Progenitor cell of endocrine pancreas (in vitro differentiated cells): ENCODE measurements around the gene ZFHX3. TPM values are rescaled to one million over a fixed set of nuclear protein-coding genes. Genes with fewer than 3 reads are reported as not detected.
A peak's percentile ranks its signal among the peaks of the same experiment; 100 is the strongest.

Experiments used
- DNase-seq: peaks from one replicate; pipeline ENCODE4 v3.0.0; 2021; ENCODE audit warnings: low spot score; ENCODE audit not compliant: unreplicated experiment
- H3K27ac Mint-ChIP-seq: 2 replicates; pipeline ENCODE4 v1.8.0; 2021; ENCODE audit warnings: mild to moderate bottlenecking, moderate library complexity, mixed read lengths
- H3K27me3 Mint-ChIP-seq: 2 replicates; pipeline ENCODE4 v1.8.0; 2021; ENCODE audit warnings: mixed read lengths
- H3K36me3 Mint-ChIP-seq: 2 replicates; pipeline ENCODE4 v1.8.0; 2022; ENCODE audit warnings: mixed read lengths; ENCODE audit not compliant: insufficient read depth
- H3K4me1 Mint-ChIP-seq: 2 replicates; pipeline ENCODE4 v1.8.0; 2021; ENCODE audit warnings: low read depth, mixed read lengths
- H3K4me3 Mint-ChIP-seq: 2 replicates; pipeline ENCODE4 v1.8.0; 2021; ENCODE audit warnings: low read depth, mild to moderate bottlenecking, moderate library complexity, mixed read lengths
- H3K9me3 Mint-ChIP-seq: 2 replicates; pipeline ENCODE4 v1.8.0; 2021; ENCODE audit warnings: low read depth, mixed read lengths
- total RNA-seq: library from RNA; stranded (reverse); gene quantifications from 2 replicates; pipeline ENCODE4 v1.2.1, GENCODE V29; 2021
- TF ChIP-seq, protein P1 (sequence below): fragments of 200-600 bp; sonication (generic); IDR thresholded peaks from one replicate; pipeline ENCODE4 v1.5.0; 2021; ENCODE audit warnings: antibody characterized with exemption, mild to moderate bottlenecking; ENCODE audit not compliant: unreplicated experiment

ZFHX3 gene
- total RNA-seq, 1 donor from 2014 or later: 54.0 TPM

DNA sequence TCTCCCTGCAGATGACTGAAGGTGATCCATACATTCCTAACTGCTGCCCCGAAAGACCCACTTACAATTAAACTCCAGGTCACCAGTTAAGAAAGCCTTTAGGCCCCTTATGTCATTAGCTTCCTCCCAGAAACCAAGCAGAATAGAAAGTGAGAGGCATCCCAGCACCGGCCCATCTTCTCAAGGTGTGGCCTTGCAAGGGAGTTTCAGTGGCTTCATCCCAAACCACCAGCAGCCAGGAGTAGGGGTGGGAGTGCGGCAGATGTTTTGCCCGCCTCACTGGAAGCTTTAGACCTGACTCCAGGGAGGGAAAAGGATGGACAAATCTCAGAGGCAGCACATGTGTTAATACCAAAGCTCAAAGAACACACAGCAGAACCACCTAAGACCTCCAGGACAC, 5.1 kb downstream of the ZFHX3 start:
- no peak overlapping the region for H3K4me3 Mint-ChIP-seq

DNA sequence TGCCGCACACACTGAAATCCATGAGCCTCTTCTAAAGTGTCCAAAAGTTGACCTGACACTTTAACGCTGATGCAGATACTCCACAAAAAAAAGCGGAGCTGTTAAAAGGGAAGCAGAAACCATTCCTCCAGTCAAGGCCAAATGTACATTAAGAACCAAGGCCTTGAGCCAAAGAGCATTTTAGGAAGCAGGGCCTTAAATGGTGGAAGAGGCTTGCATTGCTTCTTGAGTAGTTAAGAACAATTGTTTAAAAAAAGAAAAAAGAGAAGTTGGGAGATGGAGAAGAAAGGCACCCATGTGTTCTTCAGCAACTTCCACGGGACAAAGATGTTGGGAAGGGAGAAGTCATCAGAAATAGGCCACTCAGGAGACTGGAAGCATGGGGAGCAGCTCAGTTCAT, 6.3 kb downstream of the ZFHX3 start:
- H3K4me1 Mint-ChIP-seq: peaks cover 63% of the 10 kb centered on the region
- H3K27me3 Mint-ChIP-seq: no peaks in the 10 kb centered on the region
- H3K36me3 Mint-ChIP-seq: no peaks in the 10 kb centered on the region
- no peak overlapping the region for H3K4me3 Mint-ChIP-seq
- TF ChIP-seq, protein P1, sequence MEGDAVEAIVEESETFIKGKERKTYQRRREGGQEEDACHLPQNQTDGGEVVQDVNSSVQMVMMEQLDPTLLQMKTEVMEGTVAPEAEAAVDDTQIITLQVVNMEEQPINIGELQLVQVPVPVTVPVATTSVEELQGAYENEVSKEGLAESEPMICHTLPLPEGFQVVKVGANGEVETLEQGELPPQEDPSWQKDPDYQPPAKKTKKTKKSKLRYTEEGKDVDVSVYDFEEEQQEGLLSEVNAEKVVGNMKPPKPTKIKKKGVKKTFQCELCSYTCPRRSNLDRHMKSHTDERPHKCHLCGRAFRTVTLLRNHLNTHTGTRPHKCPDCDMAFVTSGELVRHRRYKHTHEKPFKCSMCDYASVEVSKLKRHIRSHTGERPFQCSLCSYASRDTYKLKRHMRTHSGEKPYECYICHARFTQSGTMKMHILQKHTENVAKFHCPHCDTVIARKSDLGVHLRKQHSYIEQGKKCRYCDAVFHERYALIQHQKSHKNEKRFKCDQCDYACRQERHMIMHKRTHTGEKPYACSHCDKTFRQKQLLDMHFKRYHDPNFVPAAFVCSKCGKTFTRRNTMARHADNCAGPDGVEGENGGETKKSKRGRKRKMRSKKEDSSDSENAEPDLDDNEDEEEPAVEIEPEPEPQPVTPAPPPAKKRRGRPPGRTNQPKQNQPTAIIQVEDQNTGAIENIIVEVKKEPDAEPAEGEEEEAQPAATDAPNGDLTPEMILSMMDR: no peak
- DNase-seq: no peak
- H3K27ac Mint-ChIP-seq: no peak overlapping the region
- H3K9me3 Mint-ChIP-seq: no peaks in the 10 kb centered on the region

More for the DNA sequence above, 5.1 kb downstream of the ZFHX3 start:
- H3K27me3 Mint-ChIP-seq: no peaks in the 10 kb centered on the region
- no peak for DNase-seq
- no peaks in the 10 kb centered on the region for H3K36me3 Mint-ChIP-seq
- TF ChIP-seq, protein P1: no peak
- peaks cover 59% of the 10 kb centered on the region for H3K4me1 Mint-ChIP-seq
- no peaks in the 10 kb centered on the region for H3K9me3 Mint-ChIP-seq
- no peak overlapping the region for H3K27ac Mint-ChIP-seq

- Mint-ChIP-seq H3K9me3 (no peaks in the 10 kb centered on the region), H3K27me3 (no peaks in the 10 kb centered on the region), H3K4me3 (no peak overlapping the region), H3K27ac (no peak overlapping the region), H3K36me3 (no peaks in the 10 kb centered on the region), H3K4me1 (peaks cover 62% of the 10 kb centered on the region)
- TF ChIP-seq, protein P1: no peak
- no peak for DNase-seq
Measured at GRCh38 chr16:73040735-73041402, 7.1 kb downstream of the ZFHX3 start.

DNA sequence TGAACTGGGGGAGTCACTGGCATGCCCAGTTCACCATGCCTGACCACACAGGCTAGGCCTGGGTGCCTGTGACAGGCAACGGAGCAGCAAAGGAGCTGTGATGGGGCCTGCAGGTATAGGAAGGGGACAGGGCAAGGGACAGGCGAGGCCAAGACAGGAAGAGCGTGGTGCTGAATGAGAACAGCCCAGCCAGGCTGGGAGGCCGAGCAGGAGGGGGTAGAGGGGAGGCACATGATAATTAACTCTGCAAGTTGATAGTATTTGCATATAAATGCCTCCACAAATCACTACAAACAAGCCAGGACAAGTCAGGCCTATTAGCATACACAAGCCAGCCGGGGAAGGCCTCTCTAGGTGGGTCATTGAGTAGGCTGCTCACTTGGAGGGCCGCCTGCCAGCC, 7.8 kb downstream of the ZFHX3 start:
- H3K27ac Mint-ChIP-seq: peak overlapping the region; percentile 87
- DNase-seq: no peak
- TF ChIP-seq, protein P1: no peak
- H3K4me1 Mint-ChIP-seq: peaks cover 63% of the 10 kb centered on the region
- no peaks in the 10 kb centered on the region for H3K36me3 Mint-ChIP-seq
- no peaks in the 10 kb centered on the region for H3K27me3 Mint-ChIP-seq
- H3K9me3 Mint-ChIP-seq: no peaks in the 10 kb centered on the region
- no peak overlapping the region for H3K4me3 Mint-ChIP-seq

DNA sequence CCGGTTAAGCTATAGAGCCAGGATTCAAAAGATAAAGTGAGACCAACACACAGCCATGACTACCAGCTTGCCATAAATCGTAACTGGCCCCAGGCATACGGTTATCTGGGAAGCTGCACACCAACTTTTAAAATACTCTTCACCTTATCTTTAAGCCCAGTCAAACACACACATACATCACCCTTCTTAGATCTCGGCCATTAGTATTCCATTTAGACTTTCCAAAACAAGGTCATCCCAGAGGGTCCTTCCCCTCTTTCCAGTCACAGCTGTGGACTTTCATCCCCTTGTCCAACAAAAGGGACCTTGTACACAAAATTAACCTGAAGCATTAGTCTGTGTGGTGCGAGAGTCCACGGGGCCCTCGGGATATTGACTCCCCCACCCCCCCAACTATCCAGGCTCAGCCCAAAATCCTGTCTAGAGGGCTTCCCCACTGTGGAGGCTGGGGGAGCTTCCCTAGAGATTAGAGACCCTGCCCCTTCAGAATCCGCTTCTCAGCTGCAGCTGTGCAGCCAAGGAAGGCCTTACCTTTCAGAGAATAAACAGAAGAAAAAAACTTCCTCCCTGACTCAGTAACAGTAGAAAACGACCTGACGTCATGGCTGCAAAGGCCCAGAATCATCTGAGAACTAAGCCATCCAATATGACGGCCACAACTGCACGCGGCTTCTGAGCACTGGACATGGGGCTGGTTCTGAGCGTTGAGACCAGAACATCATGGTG, 9.9 kb downstream of the ZFHX3 start:
- TF ChIP-seq, protein P1: no peak
- no peak overlapping the region for H3K4me3 Mint-ChIP-seq
- peaks cover 70% of the 10 kb centered on the region for H3K4me1 Mint-ChIP-seq
- DNase-seq: no peak
- H3K9me3 Mint-ChIP-seq: no peaks in the 10 kb centered on the region
- no peaks in the 10 kb centered on the region for H3K36me3 Mint-ChIP-seq
- H3K27me3 Mint-ChIP-seq: no peaks in the 10 kb centered on the region
- H3K27ac Mint-ChIP-seq: peak overlapping the region; percentile 96
